ENCODE results near the gene GJE1. TPM values are rescaled to one million over a fixed set of nuclear protein-coding genes. Genes with fewer than 3 reads are reported as not detected.

The GJE1 gene
- total and polyA plus RNA-seq, 10 of the 15 experiments (the other 5 are each of a cell fraction or from before 2014, with no cell fraction given), result not detected

- no TSS peak for BruUV-seq (replicated peaks)
- TF ChIP-seq POLR2A (IDR thresholded peaks at IDR 0.05; ENCODE audit: low read depth, low read length) (no peak), RFX5 (IDR thresholded peaks at IDR 0.05; ENCODE audit: low read depth, low read length) (no peak), RBBP5 (conservative IDR thresholded peaks at IDR 0.05) (no peak), ZNF384 (IDR thresholded peaks at IDR 0.05; ENCODE audit: borderline replicate concordance, low read depth, low read length) (no peak), SKIL (IDR thresholded peaks at IDR 0.05; ENCODE audit: low read depth, poor library complexity, severe bottlenecking) (no peak), HDGF (IDR thresholded peaks at IDR 0.05) (no peak), FOS (IDR thresholded peaks at IDR 0.05; ENCODE audit: borderline replicate concordance, extremely low read depth, insufficient read length) (no peak), TARDBP (IDR thresholded peaks at IDR 0.05; ENCODE audit: borderline replicate concordance) (no peak), MYB (IDR thresholded peaks at IDR 0.05; ENCODE audit: borderline replicate concordance, low read depth, low read length) (no peak), GABPA (IDR thresholded peaks at IDR 0.05; ENCODE audit: low read depth) (no peak)
- ChIA-PET POLR2A (interaction anchor here (0.6 kb wide), 1 partner anchor 9 kb away, joined by 3 read pairs; the partner anchor contains the start of genes NMBR and VTA1), CTCF (interaction anchor here (0.7 to 3.4 kb wide), 12 partner anchors 9 to 414 kb away, joined by 3 to 36 read pairs (median 6); partner anchors contain the start of genes NMBR and VTA1), RAD21 (ENCODE audit: unreplicated experiment) (interaction anchor here (1.2 to 2.5 kb wide), 6 partner anchors 8 to 233 kb away, joined by 3 to 16 read pairs (median 6); partner anchors contain the start of genes NMBR and VTA1), SMC1A (ENCODE audit: uncharacterized antibody, unreplicated experiment) (interaction anchor here (1.0 to 3.9 kb wide), 7 partner anchors 8 to 232 kb away, joined by 3 to 22 read pairs (median 9); partner anchors contain the start of genes NMBR and VTA1)
- Histone ChIP-seq H3K9ac (ENCODE audit: control insufficient read depth, insufficient read depth, low read length) (no peak overlapping the region), H3K4me1 (ENCODE audit: control insufficient read depth, insufficient read depth, low read length) (no peaks in the 10 kb centered on the region), H4K20me1 (ENCODE audit: control insufficient read depth, insufficient read depth) (no peaks in the 10 kb centered on the region), H2AFZ (ENCODE audit: control insufficient read depth, low read depth, low read length) (no peak overlapping the region), H3K27ac (ENCODE audit: control insufficient read depth, insufficient read depth) (no peak overlapping the region), H3K79me2 (ENCODE audit: control insufficient read depth, insufficient read depth, low read length) (peaks cover 51% of the 10 kb centered on the region), H3K27me3 (replicated peaks in 1 of 2; ENCODE audit: control insufficient read depth in 2 of 2, insufficient read depth in 2 of 2, low read length in 1 of 2) (no peaks in the 10 kb centered on the region), H3K4me3 (no peak overlapping the region), H3K9me3 (replicated peaks; ENCODE audit: control insufficient read depth, insufficient read depth, low read length) (no peaks in the 10 kb centered on the region; the same call in 2 of the 3 replicates), H3K36me3 (ENCODE audit: control insufficient read depth in 2 of 2, insufficient read depth in 2 of 2, low read length in 1 of 2) (peaks cover 0 to 6% of the 10 kb centered on the region in 2 experiments; a peak in 1 of 4 replicates), H3K4me2 (ENCODE audit: control insufficient read depth, insufficient read depth) (no peak overlapping the region)
- FAIRE-seq, result no peak
- DNase-seq (ENCODE audit: low read depth, low spot score), result no peak
- no peak for ATAC-seq
- WGBS (ENCODE audit: insufficient coverage, insufficient replicate concordance, low lambda C conversion rate, missing lambda C conversion rate), result 79% methylated on average over 3 of the region's 3 CpGs
- in situ Hi-C loops (cut with MboI), result no loop called here
- intact Hi-C loops (cut with micrococcal nuclease; ENCODE audit: unreplicated experiment), result no loop called here
These were observed 22.4 kb downstream of the GJE1 start for GRCh38 chr6:142155091-142155490.
